ENCODE measurements around the gene GSDME.
A peak's percentile ranks its signal among the peaks of the same experiment; 100 is the strongest.

GSDME gene

DNA sequence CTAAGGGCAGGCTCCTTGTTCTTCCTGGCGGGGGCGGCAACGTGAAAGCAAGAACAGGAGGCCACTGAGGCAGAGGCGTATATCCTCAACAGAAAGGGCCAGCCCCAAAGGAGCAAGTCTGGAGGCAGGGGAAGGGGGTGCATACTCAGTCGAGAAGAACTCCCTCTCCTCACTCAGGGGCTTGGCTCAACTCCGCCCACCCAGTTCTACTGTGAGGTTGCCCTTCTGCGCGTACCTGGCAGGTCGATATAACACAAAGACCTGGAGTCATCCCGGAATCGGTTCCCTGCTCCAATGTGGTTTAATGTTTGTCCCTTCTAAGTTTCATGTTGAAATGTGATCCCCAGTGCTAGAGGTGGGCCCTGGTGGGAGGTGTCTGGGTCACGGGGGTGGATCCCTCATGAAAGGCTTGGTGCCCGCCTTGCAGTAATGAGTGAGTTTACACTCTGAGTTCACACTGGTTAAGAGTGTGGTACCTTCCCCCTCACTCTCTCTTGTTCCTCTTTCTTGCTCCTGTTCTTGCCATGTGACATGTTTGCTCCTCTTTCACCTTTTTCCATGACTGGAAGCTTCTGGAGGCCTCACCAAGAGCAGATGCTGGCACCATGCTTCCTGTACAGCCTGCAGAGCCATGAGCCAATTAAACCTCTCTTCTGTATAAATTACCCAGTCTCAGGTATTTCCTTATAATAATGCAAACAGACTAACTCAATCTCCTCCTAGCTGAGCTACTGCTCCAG lies 32.6 kb downstream of the GSDME start:
- Histone ChIP-seq H3K27me3 (ENCODE audit: insufficient read depth, low read length) (no peaks in the 10 kb centered on the region), H3K27ac (ENCODE audit: low read depth, low read length) (no peak overlapping the region), H3K79me1 (ENCODE audit: low read length) (no peaks in the 10 kb centered on the region), H3K4ac (ENCODE audit: low read depth, low read length) (no peak overlapping the region), H2AK5ac (ENCODE audit: low read length) (no peak overlapping the region), H3K14ac (ENCODE audit: low read length) (no peak overlapping the region), H3K4me3 (ENCODE audit: low read depth, low read length) (no peak overlapping the region), H2AFZ (ENCODE audit: insufficient read depth, low read length, poor library complexity) (no peak overlapping the region), H3K23ac (ENCODE audit: low read length) (no peak overlapping the region), H4K91ac (ENCODE audit: low read depth, low read length) (no peak overlapping the region), H3K9me3 (ENCODE audit: insufficient read depth, low read depth, low read length) (peaks cover 3% of the 10 kb centered on the region), H2BK120ac (ENCODE audit: insufficient read depth, low read length, poor library complexity) (no peak overlapping the region), H2BK5ac (ENCODE audit: low read depth, low read length, poor library complexity) (no peak overlapping the region), H3K9ac (ENCODE audit: low read length) (no peak overlapping the region), H3K18ac (ENCODE audit: low read length) (no peak overlapping the region), H3K4me1 (ENCODE audit: control insufficient read depth in 1 of 2, insufficient read depth in 2 of 2, low read length in 2 of 2) (peaks cover 0 to 2% of the 10 kb centered on the region in 2 experiments), H3K36me3 (ENCODE audit: control insufficient read depth in 1 of 2, insufficient read depth in 2 of 2, low read length in 2 of 2) (no peaks in the 10 kb centered on the region), H4K8ac (ENCODE audit: low read depth, low read length) (no peak overlapping the region), H2BK12ac (ENCODE audit: low read length) (no peak overlapping the region), H3K4me2 (ENCODE audit: low read length) (no peak overlapping the region), H3K79me2 (ENCODE audit: control insufficient read depth, insufficient read depth, low read length, poor library complexity) (no peaks in the 10 kb centered on the region), H4K12ac (ENCODE audit: low read depth, low read length) (no peak overlapping the region)
- no peak for DNase-seq
- no CpG with 5 or more reads among the region's 13 CpGs for whole genome bisulfite sequencing (ENCODE audit: extremely low coverage, insufficient coverage, insufficient read length)

DNA sequence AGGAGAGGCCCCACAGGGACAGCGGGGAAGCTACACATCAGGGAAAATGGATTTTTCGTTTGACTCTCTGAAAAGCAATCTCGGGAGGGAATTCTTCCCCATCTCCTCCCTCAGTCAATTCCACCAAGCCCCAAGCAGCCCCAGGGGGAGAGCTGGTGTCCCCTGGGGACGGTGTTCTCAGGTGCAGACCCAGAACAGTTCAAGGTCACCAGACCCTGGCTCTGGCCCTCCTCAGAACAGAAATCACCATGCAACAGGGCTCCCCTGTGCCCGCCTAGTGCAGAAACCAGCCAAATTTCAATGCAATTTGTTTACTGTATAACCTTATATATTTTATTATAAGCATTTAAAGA lies 34.1 kb downstream of the GSDME start:
- no CpG with 5 or more reads among the region's 5 CpGs for WGBS (ENCODE audit: extremely low coverage, insufficient coverage, insufficient read length)
- Histone ChIP-seq H3K23ac (ENCODE audit: low read length) (no peak overlapping the region), H2BK5ac (ENCODE audit: low read depth, low read length, poor library complexity) (no peak overlapping the region), H3K79me2 (ENCODE audit: control insufficient read depth, insufficient read depth, low read length, poor library complexity) (no peaks in the 10 kb centered on the region), H4K12ac (ENCODE audit: low read depth, low read length) (no peak overlapping the region), H3K36me3 (ENCODE audit: control insufficient read depth in 1 of 2, insufficient read depth in 2 of 2, low read length in 2 of 2) (no peaks in the 10 kb centered on the region), H2AK5ac (ENCODE audit: low read length) (no peak overlapping the region), H3K4me3 (ENCODE audit: low read depth, low read length) (no peak overlapping the region), H2BK120ac (ENCODE audit: insufficient read depth, low read length, poor library complexity) (no peak overlapping the region), H2BK12ac (ENCODE audit: low read length) (no peak overlapping the region), H4K91ac (ENCODE audit: low read depth, low read length) (no peak overlapping the region), H3K9me3 (ENCODE audit: insufficient read depth, low read depth, low read length) (peaks cover 5% of the 10 kb centered on the region), H3K4me1 (ENCODE audit: control insufficient read depth in 1 of 2, insufficient read depth in 2 of 2, low read length in 2 of 2) (peaks cover 0 to 2% of the 10 kb centered on the region in 2 experiments), H3K4me2 (ENCODE audit: low read length) (no peak overlapping the region), H3K79me1 (ENCODE audit: low read length) (no peaks in the 10 kb centered on the region), H3K27ac (ENCODE audit: low read depth, low read length) (no peak overlapping the region), H3K14ac (ENCODE audit: low read length) (no peak overlapping the region), H3K4ac (ENCODE audit: low read depth, low read length) (no peak overlapping the region), H4K8ac (ENCODE audit: low read depth, low read length) (no peak overlapping the region), H3K9ac (ENCODE audit: low read length) (no peak overlapping the region), H2AFZ (ENCODE audit: insufficient read depth, low read length, poor library complexity) (no peak overlapping the region), H3K18ac (ENCODE audit: low read length) (no peak overlapping the region), H3K27me3 (ENCODE audit: insufficient read depth, low read length) (no peaks in the 10 kb centered on the region)
- no peak for DNase-seq

DNA sequence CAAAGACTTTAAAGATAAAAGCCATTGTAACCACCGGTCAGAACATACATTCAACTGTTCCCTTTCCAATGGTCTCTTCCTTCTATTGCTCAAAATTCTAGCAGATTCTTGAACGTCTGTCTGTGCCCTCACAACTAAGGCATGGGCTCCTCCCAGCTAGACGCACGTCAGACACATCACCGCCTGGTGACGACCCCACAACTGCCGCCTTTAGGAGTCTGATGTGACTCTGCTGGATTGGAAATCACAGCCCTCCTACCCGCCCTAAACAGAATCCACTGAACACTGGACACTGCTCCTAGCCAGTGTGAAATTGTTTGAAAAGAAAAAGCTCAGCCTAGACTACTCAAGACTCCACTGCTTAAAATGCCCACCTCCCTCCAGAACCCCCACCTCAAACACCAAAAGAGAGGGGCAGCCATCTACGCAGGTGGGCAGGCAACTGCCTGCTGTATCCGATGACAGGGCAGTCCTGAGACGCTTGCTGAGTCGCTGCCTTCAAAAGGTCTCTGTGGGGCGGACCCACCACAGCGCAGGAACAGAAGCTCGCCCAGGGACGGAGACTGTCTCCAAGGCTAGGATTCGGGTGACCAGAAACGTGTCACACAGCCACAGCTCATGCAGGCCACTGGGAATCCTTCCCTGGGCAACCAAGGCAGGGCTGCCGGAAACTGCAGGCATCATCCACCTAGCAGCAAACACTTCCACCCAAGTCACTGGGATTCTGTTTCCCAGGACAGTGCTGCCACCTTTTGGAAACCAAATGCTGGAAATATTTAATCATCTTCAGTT lies 34.7 kb downstream of the GSDME start:
- H2BK12ac ChIP-seq (ENCODE audit: low read length), result no peak overlapping the region
- no peak overlapping the region for H3K18ac ChIP-seq (ENCODE audit: low read length)
- no peak overlapping the region for H2BK120ac ChIP-seq (ENCODE audit: insufficient read depth, low read length, poor library complexity)
- no peak overlapping the region for H3K23ac ChIP-seq (ENCODE audit: low read length)
- H2BK5ac ChIP-seq (ENCODE audit: low read depth, low read length, poor library complexity), result no peak overlapping the region
- H3K4me1 ChIP-seq (ENCODE audit: control insufficient read depth in 1 of 2, insufficient read depth in 2 of 2, low read length in 2 of 2), result peaks cover 0 to 2% of the 10 kb centered on the region in 2 experiments
- H3K36me3 ChIP-seq (ENCODE audit: control insufficient read depth in 1 of 2, insufficient read depth in 2 of 2, low read length in 2 of 2), result no peaks in the 10 kb centered on the region
- H3K9ac ChIP-seq (ENCODE audit: low read length), result no peak overlapping the region
- H2AK5ac ChIP-seq (ENCODE audit: low read length), result no peak overlapping the region
- peak in 1 of 2 donors; percentile 9 for DNase-seq
- no peak overlapping the region for H4K8ac ChIP-seq (ENCODE audit: low read depth, low read length)
- no peaks in the 10 kb centered on the region for H3K79me2 ChIP-seq (ENCODE audit: control insufficient read depth, insufficient read depth, low read length, poor library complexity)
- H4K91ac ChIP-seq (ENCODE audit: low read depth, low read length), result no peak overlapping the region
- H3K4me2 ChIP-seq (ENCODE audit: low read length), result no peak overlapping the region
- H4K12ac ChIP-seq (ENCODE audit: low read depth, low read length), result no peak overlapping the region
- no peak overlapping the region for H3K4me3 ChIP-seq (ENCODE audit: low read depth, low read length)
- H2AFZ ChIP-seq (ENCODE audit: insufficient read depth, low read length, poor library complexity), result no peak overlapping the region
- no peak overlapping the region for H3K27ac ChIP-seq (ENCODE audit: low read depth, low read length)
- H3K27me3 ChIP-seq (ENCODE audit: insufficient read depth, low read length), result no peaks in the 10 kb centered on the region
- H3K14ac ChIP-seq (ENCODE audit: low read length), result no peak overlapping the region
- H3K9me3 ChIP-seq (ENCODE audit: insufficient read depth, low read depth, low read length), result peaks cover 5% of the 10 kb centered on the region
- H3K79me1 ChIP-seq (ENCODE audit: low read length), result no peaks in the 10 kb centered on the region
- WGBS (ENCODE audit: extremely low coverage, insufficient coverage, insufficient read length), result no CpG with 5 or more reads among the region's 19 CpGs
- no peak overlapping the region for H3K4ac ChIP-seq (ENCODE audit: low read depth, low read length)

DNA sequence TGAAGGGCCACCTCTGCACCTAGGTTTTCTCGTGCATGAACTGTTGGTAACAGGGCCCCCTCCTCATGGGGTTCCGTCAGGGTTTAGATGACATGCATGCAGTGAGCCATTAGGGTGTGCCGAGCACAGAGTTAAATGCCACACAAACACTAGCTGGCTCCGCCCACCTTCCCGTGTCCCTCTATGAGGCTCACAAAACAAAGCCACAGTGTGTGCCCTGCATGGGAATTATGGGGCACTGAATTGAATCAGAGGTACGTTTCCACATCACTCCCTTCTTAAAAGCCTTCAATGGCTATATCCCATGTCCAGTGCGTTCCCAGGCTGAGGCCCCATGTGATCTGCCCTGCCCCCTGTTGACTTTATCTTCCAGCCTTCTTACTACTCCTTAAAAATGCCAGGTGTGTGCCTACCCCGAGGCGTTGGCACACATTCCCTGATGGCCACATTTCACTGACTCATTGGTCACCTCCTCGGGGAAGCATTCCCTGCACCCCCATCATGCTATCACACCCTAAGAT lies 35.7 kb downstream of the GSDME start:
- Histone ChIP-seq H2BK5ac (ENCODE audit: low read depth, low read length, poor library complexity) (no peak overlapping the region), H3K18ac (ENCODE audit: low read length) (no peak overlapping the region), H3K27me3 (ENCODE audit: insufficient read depth, low read length) (no peaks in the 10 kb centered on the region), H3K79me2 (ENCODE audit: control insufficient read depth, insufficient read depth, low read length, poor library complexity) (no peaks in the 10 kb centered on the region), H2AK5ac (ENCODE audit: low read length) (no peak overlapping the region), H4K12ac (ENCODE audit: low read depth, low read length) (no peak overlapping the region), H3K14ac (ENCODE audit: low read length) (no peak overlapping the region), H2BK120ac (ENCODE audit: insufficient read depth, low read length, poor library complexity) (no peak overlapping the region), H3K4ac (ENCODE audit: low read depth, low read length) (no peak overlapping the region), H2AFZ (ENCODE audit: insufficient read depth, low read length, poor library complexity) (no peak overlapping the region), H2BK12ac (ENCODE audit: low read length) (no peak overlapping the region), H4K91ac (ENCODE audit: low read depth, low read length) (no peak overlapping the region), H3K4me1 (ENCODE audit: control insufficient read depth in 1 of 2, insufficient read depth in 2 of 2, low read length in 2 of 2) (no peaks in the 10 kb centered on the region), H3K27ac (ENCODE audit: low read depth, low read length) (no peak overlapping the region), H3K79me1 (ENCODE audit: low read length) (no peaks in the 10 kb centered on the region), H3K36me3 (ENCODE audit: control insufficient read depth in 1 of 2, insufficient read depth in 2 of 2, low read length in 2 of 2) (peaks cover 0 to 4% of the 10 kb centered on the region in 2 experiments), H3K9me3 (ENCODE audit: insufficient read depth, low read depth, low read length) (peaks cover 7% of the 10 kb centered on the region), H3K4me3 (ENCODE audit: low read depth, low read length) (no peak overlapping the region), H3K9ac (ENCODE audit: low read length) (no peak overlapping the region), H3K23ac (ENCODE audit: low read length) (no peak overlapping the region), H4K8ac (ENCODE audit: low read depth, low read length) (no peak overlapping the region), H3K4me2 (ENCODE audit: low read length) (no peak overlapping the region)
- DNase-seq, result no peak
- WGBS (ENCODE audit: extremely low coverage, insufficient coverage, insufficient read length), result no CpG with 5 or more reads among the region's 10 CpGs

Data from trophoblast cell (in vitro differentiated cells and primary cell).